Pancreas (tissue), 10 donors: Measurements from ENCODE around the gene CACNA2D3. TPM values are rescaled to one million over a fixed set of nuclear protein-coding genes. Genes with fewer than 3 reads are reported as not detected.

Experiments used
- ATAC-seq, 4 donors: fragments of 200-7000 bp; cut with Tn5 transposase; one replicate each; pipeline versions ENCODE4 v1.8.0 to v1.9.1; 2020; ENCODE audit warnings: mild to moderate bottlenecking in 4 of 4, moderate library complexity in 4 of 4
- DNase-seq, 6 donors: peaks; one replicate each; pipeline ENCODE4 v3.0.0-alpha.2; 2020
- FAIRE-seq: peaks from 2 replicates; lab custom pipeline; 2012; peaks lifted over from hg19 to GRCh38; lab: Jason Lieb, UNC
- H3K27ac ChIP-seq, 4 donors: fragments of 200-600 bp; sonication (generic); 1 replicate in 3 of 4; 2 replicates in 1 of 4; pipeline versions ENCODE4 v1.5.0 to v1.8.0; 2020
- H3K27me3 ChIP-seq, 4 donors: fragments of 200-600 bp; one replicate each; pipeline ENCODE4 v1.8.0; 2021
- H3K36me3 ChIP-seq, 3 donors: fragments of 200-600 bp; sonication (generic) in 1 of 3; one replicate each; pipeline versions ENCODE4 v1.5.0 to v1.8.0; 2020 to 2021
- H3K4me1 ChIP-seq, 3 donors: fragments of 200-600 bp; one replicate each; pipeline ENCODE4 v1.8.0; 2021
- H3K4me3 ChIP-seq, 4 donors: fragments of 200-600 bp; sonication (generic) in 2 of 4; one replicate each; pipeline versions ENCODE4 v1.5.0 to v1.8.0; 2020 to 2021
- H3K9me3 ChIP-seq, 4 donors: fragments of 200-600 bp; one replicate each; pipeline ENCODE4 v1.8.0; 2021
- CTCF ChIP-seq, 4 donors: fragments of 200-600 bp; sonication (generic) in 3 of 4; IDR thresholded peaks; one replicate each; pipeline versions ENCODE4 v1.5.0 to v1.8.0; 2021; ENCODE audit warnings: antibody characterized with exemption in 4 of 4
- WGBS, 2 donors: extraction: QIAGEN DNeasy Blood & Tissue Kit; methylation state at CpG; one replicate each; pipeline ENCODE4 v1.1.7; 2013; 5-methylcytosine and 5-hydroxymethylcytosine counted together
- intact Hi-C, 3 donors: fragments of 100-400 bp; cut with DNase I; formaldehyde crosslinking; loops; one replicate each; pipeline versions ENCODE4 v1.11.1 to v1.14.2; 2022
- polyA plus RNA-seq, 2 donors: library from polyadenylated mRNA; stranded (reverse); fragments of 200-250 nt; gene quantifications; one replicate each; pipeline ENCODE4 v1.2.3, GENCODE V29; 2013
- total RNA-seq, 6 donors: library from RNA; stranded (reverse); fragmentation: NEBNext Ultra II Directional in 4 of 6; extraction: Animal tissue kit (Norgen Biotek cat#: 25700) in 4 of 6; gene quantifications; one replicate each; pipeline versions ENCODE4 v1.2.1 to v1.2.4, GENCODE V29; 2021 to 2023
- donor health status: healthy with polysubstance abuse.
- donor health status: DM: no; HTN: no; CAD: no; lungs with moderate emphysema.
- donor health status: DM: no; HTN: no; CAD: no.
- donor health status: control.
- donor health status: control.
- donor health status: Bipolar disorder and iron deficiency.
- donor health status: DM: yes; HTN: yes; CAD: no.
- donor health status: DM: no; HTN: no; CAD: no.
- donor health status: DM: no; HTN: no; CAD: no.
- donor health status: DM: yes; HTN: yes; CAD: no.

CACNA2D3 gene
- total and polyA plus RNA-seq, 8 donors: 0.19 to 0.75 (median 0.37) TPM; not detected in 2

DNA sequence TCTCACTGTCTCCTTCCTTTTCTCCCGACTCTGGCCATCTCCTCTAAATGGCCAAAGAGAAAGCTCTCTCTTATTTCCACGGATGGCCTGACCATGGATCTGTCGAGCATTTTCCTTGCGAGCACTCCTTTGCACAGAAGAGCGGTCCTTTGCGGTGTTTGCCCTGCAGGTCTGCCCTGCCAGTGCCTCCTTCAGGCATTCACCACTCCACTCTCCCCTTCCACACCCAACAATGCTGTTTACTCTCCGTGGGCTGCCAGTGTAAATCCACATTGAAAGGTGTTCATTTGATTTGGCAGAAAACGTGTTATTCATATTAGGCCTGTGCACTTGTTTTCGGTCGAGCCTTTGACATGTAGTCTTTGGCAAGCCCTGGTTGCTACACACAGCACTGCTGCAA lies 49.6 kb downstream of the CACNA2D3 start:
- Histone ChIP-seq H3K4me1 (no peaks in the 10 kb centered on the region), H3K27me3 (no peaks in the 10 kb centered on the region), H3K4me3 (no peak overlapping the region), H3K9me3 (no peaks in the 10 kb centered on the region), H3K27ac (no peak overlapping the region), H3K36me3 (no peaks in the 10 kb centered on the region)
- ATAC-seq (no peak), DNase-seq (no peak), FAIRE-seq (no peak)
- TF ChIP-seq CTCF (IDR thresholded peaks at IDR 0.05): no peak
- intact Hi-C loops: no loop called here
- WGBS, 2 donors: 77 to 84% methylated on average over 10 of the region's 10 CpGs

DNA sequence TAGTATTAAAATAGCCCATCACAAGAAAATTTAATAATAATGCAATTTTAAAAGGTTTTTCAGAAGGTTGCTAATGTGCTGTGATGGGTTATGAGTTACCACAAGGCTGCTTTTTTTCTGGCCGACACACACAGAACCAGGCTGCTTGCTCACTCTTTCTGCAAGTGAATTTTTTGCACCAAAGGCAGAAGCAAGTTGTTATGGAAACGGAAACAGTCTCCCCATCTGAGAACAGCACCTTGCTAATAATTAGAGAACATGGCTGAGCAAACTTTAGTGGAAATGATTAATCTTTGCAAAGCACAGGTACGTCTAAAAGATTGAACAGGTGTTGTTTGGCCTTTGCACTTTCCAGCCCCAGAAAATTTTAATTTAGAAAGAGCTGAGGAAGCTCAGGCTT lies 51.0 kb downstream of the CACNA2D3 start:
- Histone ChIP-seq H3K4me1 (no peaks in the 10 kb centered on the region), H3K4me3 (no peak overlapping the region), H3K27me3 (no peaks in the 10 kb centered on the region), H3K9me3 (no peaks in the 10 kb centered on the region), H3K36me3 (no peaks in the 10 kb centered on the region), H3K27ac (no peak overlapping the region)
- ATAC-seq (peak in 2 of 4 donors; percentile 53 to 60), FAIRE-seq (no peak), DNase-seq (no peak)
- no peak for TF ChIP-seq CTCF (IDR thresholded peaks at IDR 0.05)
- 35 to 41% methylated on average over 3 of the region's 3 CpGs for WGBS, 2 donors
- intact Hi-C loops: no loop called here

GRCh38 chr3:54176106-54176505 lies 53.8 kb downstream of the CACNA2D3 start:
- no peak for ATAC-seq
- WGBS, 2 donors: 22 to 23% methylated on average over 3 of the region's 3 CpGs
- Histone ChIP-seq H3K4me3 (no peak overlapping the region), H3K27me3 (no peaks in the 10 kb centered on the region), H3K9me3 (no peaks in the 10 kb centered on the region), H3K4me1 (no peaks in the 10 kb centered on the region), H3K27ac (no peak overlapping the region), H3K36me3 (no peaks in the 10 kb centered on the region)
- FAIRE-seq: no peak
- intact Hi-C loops: no loop called here
- DNase-seq: no peak
- no peak for TF ChIP-seq CTCF (IDR thresholded peaks at IDR 0.05)

DNA sequence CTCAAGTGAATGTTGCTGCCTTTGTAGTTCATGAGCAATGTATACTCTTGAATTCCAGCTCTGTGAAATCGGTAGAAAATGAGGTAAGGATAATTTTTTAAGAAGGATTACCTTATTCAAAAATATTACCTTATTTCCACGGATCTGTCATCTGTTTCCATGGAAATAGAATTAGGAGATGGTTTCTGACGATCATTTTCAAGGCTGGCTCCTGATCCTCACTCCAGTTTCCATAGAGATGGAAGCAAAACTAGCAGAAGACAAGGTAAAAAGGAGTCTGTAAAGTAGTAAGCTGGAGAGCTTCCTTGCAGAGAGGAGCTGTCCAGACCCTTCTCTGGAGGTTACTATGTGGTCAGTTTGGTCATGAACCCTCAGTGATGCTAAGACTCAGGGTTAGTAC lies 55.5 kb downstream of the CACNA2D3 start:
- Histone ChIP-seq H3K9me3 (no peaks in the 10 kb centered on the region), H3K36me3 (no peaks in the 10 kb centered on the region), H3K4me3 (no peak overlapping the region), H3K4me1 (no peaks in the 10 kb centered on the region), H3K27ac (no peak overlapping the region), H3K27me3 (no peaks in the 10 kb centered on the region)
- FAIRE-seq (no peak), ATAC-seq (no peak), DNase-seq (no peak)
- intact Hi-C loops: no loop called here
- TF ChIP-seq CTCF (IDR thresholded peaks at IDR 0.05): no peak
- WGBS, 2 donors: 52 to 59% methylated on average over 3 of the region's 3 CpGs

DNA sequence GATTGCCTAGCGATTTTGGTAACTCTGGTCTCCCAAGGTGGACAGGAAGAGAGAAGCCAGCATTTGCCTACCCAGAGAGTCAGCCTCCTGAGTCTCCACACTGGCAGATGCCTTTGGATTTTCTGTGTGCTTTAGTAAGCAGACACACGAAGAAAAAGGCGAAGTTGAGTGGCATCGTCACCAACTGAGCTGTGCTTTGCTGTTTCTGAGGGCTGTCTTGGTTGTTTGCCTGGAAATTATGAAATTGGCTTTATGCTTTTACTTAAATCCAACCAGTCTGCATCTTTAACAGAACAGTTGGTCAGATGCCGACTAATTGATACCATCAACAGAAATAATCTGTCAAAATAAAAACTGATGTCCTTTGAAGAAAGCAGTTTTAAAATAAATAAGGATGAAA lies 56.0 kb downstream of the CACNA2D3 start:
- no peak for DNase-seq
- no peak for FAIRE-seq
- Histone ChIP-seq H3K4me3 (no peak overlapping the region), H3K4me1 (no peaks in the 10 kb centered on the region), H3K36me3 (no peaks in the 10 kb centered on the region), H3K27ac (no peak overlapping the region), H3K27me3 (no peaks in the 10 kb centered on the region), H3K9me3 (no peaks in the 10 kb centered on the region)
- TF ChIP-seq CTCF (IDR thresholded peaks at IDR 0.05): no peak
- intact Hi-C loops: no loop called here
- WGBS, 2 donors: 62 to 79% methylated on average over 5 of the region's 5 CpGs
- no peak for ATAC-seq
